ENCODE data around the gene PLK5. TPM values are rescaled to one million over a fixed set of nuclear protein-coding genes. Genes with fewer than 3 reads are reported as not detected.
"Not testable (repeated sequence)": the region's sequence is repeated elsewhere in the genome, so short reads cannot be mapped to it uniquely, and the experiment has no call there.

Gene PLK5
- not detected for total RNA-seq

GRCh38 chr19:1523412-1524286 lies at the start of gene PLK5:
TSS of gene PLK5 (plus strand) at chr19:1524077. CDS start at chr19:1526997, 2,920 bp downstream.
- Mint-ChIP-seq H3K27me3 (peaks cover 52% of the 10 kb centered on the region), H3K4me3 (no peak within 1 kb of the TSS), H3K4me1 (peaks cover 4% of the 10 kb centered on the region), H3K9me3 (no peaks in the 10 kb centered on the region), H3K27ac (no peak within 1 kb of the TSS), H3K36me3 (no peaks in the 10 kb centered on the region)
- no peak for DNase-seq

DNA sequence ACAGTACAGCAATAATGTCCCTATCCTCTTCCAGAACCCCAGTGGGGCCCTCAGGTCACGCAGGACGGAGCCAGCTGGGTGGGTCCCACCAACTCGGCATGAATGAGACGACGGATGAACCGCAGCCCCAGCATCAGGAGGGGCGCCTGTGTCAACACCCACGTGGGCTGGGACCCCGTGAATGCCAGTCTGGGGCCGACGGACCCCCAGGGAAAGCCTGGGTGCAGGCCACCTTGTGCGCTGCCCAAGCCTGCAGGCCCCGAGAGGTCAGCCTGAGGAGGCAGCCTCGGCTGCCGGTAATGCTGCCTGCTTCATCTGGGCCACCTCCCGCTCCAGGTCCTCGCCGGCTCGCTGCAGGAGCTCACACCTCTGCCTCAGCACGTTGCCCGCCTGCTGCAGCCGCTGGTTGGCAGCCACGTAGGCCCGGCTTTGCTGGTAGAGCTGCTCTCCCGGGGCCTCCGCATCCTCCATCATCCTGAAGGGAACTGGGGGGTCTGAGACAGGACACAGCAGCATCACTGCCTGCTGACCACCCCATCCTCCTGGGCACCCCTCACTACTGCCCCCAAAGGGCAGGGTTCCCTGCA lies 49.0 kb upstream of the PLK5 start:
- H3K27me3 Mint-ChIP-seq = peaks cover 13% of the 10 kb centered on the region
- no peaks in the 10 kb centered on the region for H3K9me3 Mint-ChIP-seq
- no peak overlapping the region for H3K4me3 Mint-ChIP-seq
- H3K4me1 Mint-ChIP-seq = peaks cover 18% of the 10 kb centered on the region
- no peak for DNase-seq
- peaks cover 9% of the 10 kb centered on the region for H3K36me3 Mint-ChIP-seq
- H3K27ac Mint-ChIP-seq = no peak overlapping the region

DNA sequence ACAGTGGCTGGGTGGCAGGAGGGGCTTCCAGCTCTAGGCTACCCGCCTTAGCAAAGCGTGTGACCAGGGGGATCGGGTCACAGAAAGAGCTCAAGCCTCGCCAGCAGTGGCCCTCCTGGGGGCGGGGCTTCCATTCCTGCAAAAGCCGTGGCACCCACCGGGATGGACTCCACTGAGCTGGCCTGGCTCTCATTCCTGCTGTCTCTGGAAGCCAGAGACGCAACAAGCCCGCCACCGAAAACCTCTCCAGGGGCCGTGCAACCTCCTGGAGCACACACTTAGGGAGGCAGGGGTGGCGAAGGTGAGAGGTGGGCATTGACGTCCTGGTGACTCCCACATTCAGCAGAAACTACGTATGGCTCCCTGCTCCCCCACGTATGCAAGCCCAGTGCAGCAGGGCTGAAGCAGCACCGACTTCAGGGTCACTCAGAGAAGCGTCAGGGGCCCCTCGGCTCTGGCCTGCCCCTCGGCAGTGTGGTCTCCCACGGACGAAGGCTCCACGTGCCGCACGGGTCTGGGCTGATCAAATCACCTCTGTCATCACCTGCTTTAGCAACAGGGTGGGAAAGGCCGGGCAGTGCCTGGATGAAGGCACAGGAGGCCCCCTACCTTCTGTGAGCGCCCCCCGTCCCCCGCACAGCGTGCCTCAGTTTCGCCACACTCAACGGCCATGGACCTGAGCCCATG lies 48.0 kb upstream of the PLK5 start:
- peaks cover 16% of the 10 kb centered on the region for H3K4me1 Mint-ChIP-seq
- H3K9me3 Mint-ChIP-seq = no peaks in the 10 kb centered on the region
- peaks cover 9% of the 10 kb centered on the region for H3K36me3 Mint-ChIP-seq
- DNase-seq = no peak
- no peak overlapping the region for H3K27ac Mint-ChIP-seq
- peaks cover 9% of the 10 kb centered on the region for H3K27me3 Mint-ChIP-seq
- H3K4me3 Mint-ChIP-seq = no peak overlapping the region

DNA sequence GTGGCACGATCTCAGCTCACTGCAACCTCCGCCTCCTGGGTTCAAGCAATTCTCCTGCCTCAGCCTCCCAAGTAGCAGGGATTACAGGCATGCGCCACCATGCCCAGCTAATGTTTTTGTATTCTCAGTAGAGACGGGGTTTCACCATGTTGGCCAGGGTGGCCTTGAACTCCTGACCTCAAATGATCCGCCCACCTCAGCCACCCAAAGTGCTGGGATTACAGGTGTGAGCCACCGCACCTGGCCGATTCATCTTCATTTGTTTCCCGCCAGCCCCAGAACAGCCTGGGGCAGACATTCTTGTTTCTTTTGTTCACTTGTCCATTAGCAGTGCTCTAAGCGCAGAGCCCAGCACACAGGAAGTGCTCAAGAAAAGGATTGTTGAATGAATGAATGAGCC lies 46.8 kb upstream of the PLK5 start:
- peak overlapping the region; percentile 54 for H3K4me3 Mint-ChIP-seq
- H3K27me3 Mint-ChIP-seq, DNase-seq, H3K27ac Mint-ChIP-seq, H3K36me3 Mint-ChIP-seq, H3K9me3 Mint-ChIP-seq: not testable (repeated sequence)
- H3K4me1 Mint-ChIP-seq = peaks cover 16% of the 10 kb centered on the region

DNA sequence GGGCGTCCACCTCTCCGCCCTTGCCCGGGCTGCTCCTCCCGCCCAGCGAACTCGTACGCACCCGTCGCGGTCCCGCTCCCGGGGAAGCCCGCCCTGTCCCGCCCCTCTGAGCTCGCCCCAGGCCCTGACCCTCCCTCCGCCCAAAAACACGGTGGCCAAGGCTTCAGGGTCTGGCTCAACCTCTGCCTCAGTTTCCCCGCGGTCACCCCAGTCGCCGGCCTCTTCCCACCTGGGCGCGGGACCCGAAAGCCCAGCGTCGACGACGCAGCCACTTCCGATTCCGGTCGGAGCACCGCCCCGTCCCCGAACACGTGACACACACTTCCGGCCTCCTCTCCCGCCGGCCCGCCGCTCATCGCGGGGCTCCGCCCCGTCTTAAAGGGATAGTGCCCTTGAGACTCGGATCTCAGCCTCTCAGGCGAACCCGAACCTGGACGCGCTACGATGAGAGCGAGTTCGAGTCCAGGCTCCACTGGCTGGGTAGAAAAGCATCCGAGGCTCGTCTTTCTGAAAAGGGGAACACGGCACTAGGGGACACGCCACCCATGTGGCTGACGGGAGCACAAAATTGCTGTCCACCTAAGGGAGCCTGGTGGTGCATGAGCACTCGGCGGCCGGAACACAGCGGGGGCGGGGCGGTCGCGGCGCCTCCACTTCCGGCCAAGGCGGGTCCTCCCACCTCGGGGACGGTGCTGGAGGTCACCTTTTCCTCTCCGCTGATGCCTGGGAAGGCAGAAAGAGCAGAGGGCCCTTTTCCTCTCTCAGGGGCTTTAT lies 44.8 kb upstream of the PLK5 start, which contains the start of gene C19orf25:
TSS of gene C19orf25 (minus strand) at position 282 of the 774 bp plus-strand sequence. CDS start 312 bp downstream, outside the sequence.
- H3K27me3 Mint-ChIP-seq = no peaks in the 10 kb centered on the region

DNA sequence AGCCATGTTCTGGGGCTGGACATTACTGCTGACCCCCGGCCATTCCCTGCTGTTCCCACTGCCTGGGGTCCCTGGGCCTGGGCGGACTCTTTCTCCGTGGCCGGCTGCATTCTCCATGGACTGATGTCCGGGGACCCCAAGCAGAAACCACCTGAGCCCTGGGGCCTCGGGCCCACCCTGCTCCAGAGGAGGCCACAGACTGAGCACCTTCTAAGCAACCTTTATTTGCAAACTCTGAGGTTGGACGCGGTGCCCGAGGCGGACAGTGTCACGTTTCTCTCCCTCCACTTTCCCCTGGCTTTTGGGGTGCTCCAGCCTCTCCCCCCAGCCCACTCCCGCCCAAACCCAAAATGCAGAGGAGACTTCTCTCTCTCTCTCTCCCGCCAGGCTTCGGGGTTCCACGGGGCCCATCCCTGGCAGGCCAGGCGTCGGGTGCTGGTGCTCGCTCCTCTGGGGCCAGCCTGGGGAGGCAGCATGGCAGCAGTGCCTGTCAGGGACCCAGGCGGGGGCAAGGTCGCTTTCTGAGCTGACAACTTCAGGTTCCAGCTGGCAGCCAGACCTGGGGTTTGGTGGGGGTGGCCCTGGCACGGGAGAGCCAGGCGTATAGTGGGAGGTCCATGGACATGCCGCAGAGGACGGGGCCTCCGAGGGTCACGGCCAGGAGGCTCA lies 42.5 kb upstream of the PLK5 start:
- Mint-ChIP-seq H3K9me3 (no peaks in the 10 kb centered on the region), H3K36me3 (peaks cover 9% of the 10 kb centered on the region), H3K27ac (no peak overlapping the region), H3K27me3 (no peaks in the 10 kb centered on the region), H3K4me3 (no peak overlapping the region), H3K4me1 (peaks cover 16% of the 10 kb centered on the region)
- no peak for DNase-seq

More for the DNA sequence above, 44.8 kb upstream of the PLK5 start, which contains the start of gene C19orf25:
- Mint-ChIP-seq H3K36me3 (peaks cover 9% of the 10 kb centered on the region), H3K27ac (peak within 1 kb of the TSS; percentile 95), H3K4me3 (peak within 1 kb of the TSS; percentile 99), H3K4me1 (peaks cover 16% of the 10 kb centered on the region), H3K9me3 (no peaks in the 10 kb centered on the region)
- DNase-seq = peak; percentile 94

DNA sequence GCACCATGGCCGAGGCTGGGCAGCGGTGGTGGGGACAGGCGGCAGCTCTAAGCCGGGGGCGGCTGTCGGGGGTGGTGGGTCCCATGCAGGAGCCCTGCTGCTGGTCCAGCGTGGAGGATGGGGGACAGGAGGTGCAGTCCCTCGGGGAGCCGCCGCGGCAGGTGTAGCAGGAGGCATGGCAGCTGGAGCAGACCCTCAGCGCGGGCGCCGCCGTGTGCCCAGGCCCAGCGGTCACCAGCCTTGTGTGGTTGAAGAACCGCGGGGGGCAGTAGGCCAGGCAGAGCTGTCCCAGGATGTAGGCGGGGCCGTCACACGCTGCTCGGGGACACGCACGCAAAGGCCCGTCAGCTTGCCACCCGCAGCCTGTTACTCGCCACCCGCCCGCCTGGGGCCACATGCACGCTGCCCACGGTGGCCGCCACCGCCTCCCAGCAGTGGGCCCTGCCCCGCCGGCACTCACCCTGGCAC lies 42.0 kb upstream of the PLK5 start:
- Mint-ChIP-seq H3K9me3 (no peaks in the 10 kb centered on the region), H3K27me3 (no peaks in the 10 kb centered on the region)

GRCh38 chr19:1482361-1483130 lies 41.3 kb upstream of the PLK5 start:
- no peaks in the 10 kb centered on the region for H3K9me3 Mint-ChIP-seq
- no peaks in the 10 kb centered on the region for H3K27me3 Mint-ChIP-seq
- H3K4me3 Mint-ChIP-seq = no peak overlapping the region
- peaks cover 9% of the 10 kb centered on the region for H3K4me1 Mint-ChIP-seq
- no peak for DNase-seq
- no peak overlapping the region for H3K27ac Mint-ChIP-seq
- H3K36me3 Mint-ChIP-seq = peaks cover 2% of the 10 kb centered on the region

More for the DNA sequence above, 42.0 kb upstream of the PLK5 start:
- H3K4me1 Mint-ChIP-seq = peaks cover 13% of the 10 kb centered on the region
- H3K4me3 Mint-ChIP-seq = no peak overlapping the region
- peaks cover 6% of the 10 kb centered on the region for H3K36me3 Mint-ChIP-seq
- DNase-seq = no peak
- H3K27ac Mint-ChIP-seq = no peak overlapping the region

- H3K36me3 Mint-ChIP-seq = peaks cover 2% of the 10 kb centered on the region
- H3K4me1 Mint-ChIP-seq = peaks cover 7% of the 10 kb centered on the region
- no peaks in the 10 kb centered on the region for H3K27me3 Mint-ChIP-seq
- no peak overlapping the region for H3K27ac Mint-ChIP-seq
- no peak overlapping the region for H3K4me3 Mint-ChIP-seq
- no peak for DNase-seq
- no peaks in the 10 kb centered on the region for H3K9me3 Mint-ChIP-seq
Measured at GRCh38 chr19:1483131-1483978, 40.5 kb upstream of the PLK5 start.

DNA sequence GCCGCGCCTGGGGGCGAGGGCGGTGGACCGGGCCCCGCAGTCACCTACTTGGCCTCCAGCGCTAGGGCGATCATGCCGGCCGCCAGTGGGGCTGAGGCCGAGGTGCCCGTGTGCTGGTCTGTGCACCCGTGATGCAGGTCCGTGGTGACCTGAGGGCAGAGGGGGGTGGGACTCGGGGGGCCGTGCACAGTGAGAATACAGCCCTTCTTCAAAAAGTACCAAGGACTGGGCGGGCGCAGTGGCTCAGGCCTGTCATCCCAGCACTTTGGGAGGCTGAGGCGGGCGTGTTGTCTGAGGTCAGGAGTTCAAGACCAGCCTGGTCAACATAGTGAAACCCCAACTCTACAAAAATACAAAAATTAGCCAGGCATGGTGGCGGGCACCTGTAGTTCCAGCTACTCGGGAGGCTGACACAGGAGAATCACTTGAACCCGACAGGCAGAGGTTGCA lies 39.9 kb upstream of the PLK5 start:
- DNase-seq = no peak
- Mint-ChIP-seq H3K4me3 (no peak overlapping the region), H3K4me1 (peaks cover 5% of the 10 kb centered on the region), H3K9me3 (no peaks in the 10 kb centered on the region), H3K36me3 (peaks cover under 1% of the 10 kb centered on the region), H3K27ac (no peak overlapping the region), H3K27me3 (no peaks in the 10 kb centered on the region)

DNA sequence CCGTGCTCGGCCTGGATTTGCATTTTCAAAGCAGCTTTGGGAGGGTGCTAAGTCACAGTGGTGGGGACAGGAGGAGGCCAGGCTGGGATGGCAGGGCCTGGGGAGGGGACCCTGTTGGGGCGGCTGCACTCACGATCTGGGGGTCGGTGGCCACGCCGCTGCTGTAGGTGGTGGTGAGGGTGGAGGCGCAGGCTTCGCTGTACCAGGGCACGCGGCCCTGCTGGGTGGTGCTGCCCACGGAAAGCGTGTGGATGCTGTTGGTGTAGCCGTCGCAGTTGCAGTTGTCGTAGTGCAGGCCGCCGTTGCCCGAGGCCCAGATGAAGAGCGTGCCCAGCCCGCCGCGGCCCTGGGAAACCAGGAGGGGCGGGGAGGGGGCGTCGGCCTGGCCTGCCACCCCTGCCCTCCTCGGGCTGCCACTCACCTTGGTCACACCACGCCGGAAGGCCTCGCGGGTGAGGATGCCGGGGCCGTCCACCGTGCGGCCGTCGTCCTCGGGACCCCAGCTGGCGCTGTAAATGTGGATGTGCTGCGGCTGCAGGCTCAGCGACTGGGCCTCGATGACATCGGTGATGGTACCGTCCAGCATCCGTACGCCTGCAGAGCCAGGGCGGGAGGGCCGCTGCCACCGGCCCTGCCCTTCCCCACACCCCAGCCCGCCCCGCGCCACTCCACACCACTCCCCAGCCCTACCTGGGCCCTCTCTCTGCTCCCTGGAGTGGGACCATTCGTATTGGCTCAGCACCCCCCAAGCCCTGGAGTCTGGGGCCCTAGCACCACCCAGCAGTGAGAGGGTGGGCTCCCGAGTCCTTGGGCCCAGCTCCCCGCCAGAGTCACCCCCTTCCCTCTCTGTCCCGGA lies 36.9 kb upstream of the PLK5 start:
- H3K9me3 Mint-ChIP-seq = no peaks in the 10 kb centered on the region
- H3K4me1 Mint-ChIP-seq = peaks cover 8% of the 10 kb centered on the region
- H3K27ac Mint-ChIP-seq = no peak overlapping the region
- DNase-seq = no peak
- H3K27me3 Mint-ChIP-seq = peaks cover 4% of the 10 kb centered on the region
- no peaks in the 10 kb centered on the region for H3K36me3 Mint-ChIP-seq
- no peak overlapping the region for H3K4me3 Mint-ChIP-seq

All from activated naive CD8-positive, alpha-beta T cell treated with anti-CD3 and anti-CD28 coated beads for 36 hours (primary cell).